OCI-LY7 (cell line): ENCODE measurements around the gene ADNP2.

Experiments
- CTCF ChIP-seq: fragments of 200-600 bp; sonication (generic); conservative IDR thresholded peaks from 2 replicates; pipeline ENCODE4 v1.5.1; 2014; ENCODE audit warnings: mild to moderate bottlenecking, antibody characterized with exemption, low read length, moderate library complexity, mixed read lengths
- EZH2phosphoT487 ChIP-seq: fragments of 200-600 bp; sonication (generic); IDR thresholded peaks from 2 replicates; pipeline ENCODE4 v1.6.1; 2018; ENCODE audit warnings: low read depth, borderline replicate concordance, mild to moderate bottlenecking, mixed run types, antibody characterized with exemption, low read length, moderate library complexity, mixed read lengths

DNA sequence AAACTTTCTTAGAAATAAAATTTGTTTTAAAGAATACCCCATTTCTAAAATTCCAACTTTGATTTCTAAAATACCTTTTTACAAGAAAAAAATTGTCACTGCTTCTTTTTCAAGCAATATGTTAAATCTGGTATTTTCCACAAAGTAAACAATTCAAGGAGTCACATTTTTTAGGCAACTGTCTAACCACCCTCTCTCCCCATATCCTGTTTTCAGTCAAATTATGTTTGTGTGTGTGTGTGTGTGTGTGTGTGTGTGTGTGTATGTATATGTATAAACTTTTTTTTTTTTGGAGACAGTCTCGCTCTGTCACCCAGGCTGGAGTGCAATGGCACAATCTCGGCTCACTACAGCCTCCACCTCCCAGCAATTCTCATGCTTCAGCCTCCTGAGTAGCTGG, 59.3 kb downstream of the ADNP2 start:
- no peak for TF ChIP-seq CTCF
- no peak for TF ChIP-seq EZH2phosphoT487
